ENCODE results near the gene MARCHF9.
"Not testable (repeated sequence)": the region's sequence is repeated elsewhere in the genome, so short reads cannot be mapped to it uniquely, and the experiment has no call there.

The MARCHF9 gene

GRCh38 chr12:57772429-57773322, 17.8 kb downstream of the MARCHF9 start, which contains the start of gene EEF1AKMT3:
TSS of gene EEF1AKMT3 (plus strand) at chr12:57772614. CDS start at chr12:57772725, 111 bp downstream.
- DNase-seq, result peak; percentile 71

DNA sequence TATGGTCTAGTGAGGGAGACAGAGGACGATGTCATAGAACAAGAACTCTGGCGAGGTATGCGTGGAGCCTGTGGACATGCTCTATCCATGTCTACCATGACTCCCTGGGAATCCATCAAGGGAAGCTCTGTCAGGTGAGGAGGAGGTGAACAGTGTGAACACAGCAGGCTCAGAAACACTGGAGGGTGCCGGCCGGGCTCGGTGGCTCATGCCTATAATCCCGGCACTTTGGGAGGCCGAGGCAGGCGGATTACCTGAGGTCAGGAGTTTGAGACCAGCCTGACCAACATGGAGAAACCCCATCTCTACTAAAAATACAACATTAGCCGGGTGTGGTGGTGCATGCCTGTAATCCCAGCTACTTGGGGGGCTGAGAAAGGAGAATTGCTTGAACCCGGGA, 19.7 kb downstream of the MARCHF9 start:
- not testable (repeated sequence) for DNase-seq

- DNase-seq, result no peak
These were observed 20.1 kb downstream of the MARCHF9 start for GRCh38 chr12:57775044-57775443.

- peak; percentile 86 for DNase-seq
These were observed 20.8 kb downstream of the MARCHF9 start for GRCh38 chr12:57775563-57776246.

- no peak for DNase-seq
These were observed 21.3 kb downstream of the MARCHF9 start for GRCh38 chr12:57776247-57776587.

- DNase-seq, result no peak
These were observed 22.5 kb downstream of the MARCHF9 start for GRCh38 chr12:57777367-57777766.

GRCh38 chr12:57777911-57778310, 23.0 kb downstream of the MARCHF9 start:
- DNase-seq, result peak; percentile 59

DNA sequence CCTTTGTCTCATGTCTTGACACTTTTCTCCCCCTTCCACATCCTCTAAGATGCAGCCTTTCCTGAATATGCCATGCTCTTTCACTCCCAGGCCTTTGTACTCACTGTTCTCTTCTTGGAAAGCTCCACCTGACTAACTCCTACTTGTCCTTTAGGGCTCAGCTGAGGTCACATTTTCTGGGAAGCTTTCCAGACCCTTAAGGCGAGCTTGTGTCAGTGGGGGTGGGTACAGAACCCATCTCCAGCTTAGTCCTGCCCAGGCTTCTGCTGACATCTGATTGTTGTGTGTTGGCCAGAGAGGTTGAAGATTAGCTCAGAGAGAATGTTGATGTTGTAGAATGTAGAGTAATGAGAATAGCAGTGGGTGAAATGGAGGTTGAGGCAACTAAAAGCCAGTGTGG, 24.8 kb downstream of the MARCHF9 start:
- no peak for DNase-seq

- DNase-seq, result no peak
These were observed 25.5 kb downstream of the MARCHF9 start for GRCh38 chr12:57780284-57780897.

DNA sequence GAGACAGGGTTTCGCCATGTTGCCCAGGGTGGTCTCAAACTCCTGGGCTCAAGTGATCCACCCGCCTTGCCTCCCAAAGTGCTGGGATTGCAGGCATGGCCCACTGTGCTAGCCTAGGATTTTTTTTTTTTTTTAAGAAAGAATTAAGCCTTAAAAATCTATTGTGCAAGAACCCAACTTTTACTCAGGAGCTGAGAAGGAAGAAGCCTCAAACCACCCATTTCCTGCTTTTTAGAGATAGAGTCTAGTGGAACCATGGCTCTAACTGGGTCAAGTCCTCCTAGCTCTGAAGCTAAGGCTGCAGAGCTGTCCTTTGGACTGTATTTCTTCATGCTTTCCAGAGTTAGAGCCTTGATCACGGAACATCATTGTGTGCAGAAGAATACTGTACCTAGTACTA, 26.3 kb downstream of the MARCHF9 start:
- peak; percentile 60 for DNase-seq

GRCh38 chr12:57781801-57782200, 26.9 kb downstream of the MARCHF9 start:
- peak; percentile 38 for DNase-seq

- no peak for DNase-seq
These were observed 27.3 kb downstream of the MARCHF9 start for GRCh38 chr12:57782243-57782607.

DNA sequence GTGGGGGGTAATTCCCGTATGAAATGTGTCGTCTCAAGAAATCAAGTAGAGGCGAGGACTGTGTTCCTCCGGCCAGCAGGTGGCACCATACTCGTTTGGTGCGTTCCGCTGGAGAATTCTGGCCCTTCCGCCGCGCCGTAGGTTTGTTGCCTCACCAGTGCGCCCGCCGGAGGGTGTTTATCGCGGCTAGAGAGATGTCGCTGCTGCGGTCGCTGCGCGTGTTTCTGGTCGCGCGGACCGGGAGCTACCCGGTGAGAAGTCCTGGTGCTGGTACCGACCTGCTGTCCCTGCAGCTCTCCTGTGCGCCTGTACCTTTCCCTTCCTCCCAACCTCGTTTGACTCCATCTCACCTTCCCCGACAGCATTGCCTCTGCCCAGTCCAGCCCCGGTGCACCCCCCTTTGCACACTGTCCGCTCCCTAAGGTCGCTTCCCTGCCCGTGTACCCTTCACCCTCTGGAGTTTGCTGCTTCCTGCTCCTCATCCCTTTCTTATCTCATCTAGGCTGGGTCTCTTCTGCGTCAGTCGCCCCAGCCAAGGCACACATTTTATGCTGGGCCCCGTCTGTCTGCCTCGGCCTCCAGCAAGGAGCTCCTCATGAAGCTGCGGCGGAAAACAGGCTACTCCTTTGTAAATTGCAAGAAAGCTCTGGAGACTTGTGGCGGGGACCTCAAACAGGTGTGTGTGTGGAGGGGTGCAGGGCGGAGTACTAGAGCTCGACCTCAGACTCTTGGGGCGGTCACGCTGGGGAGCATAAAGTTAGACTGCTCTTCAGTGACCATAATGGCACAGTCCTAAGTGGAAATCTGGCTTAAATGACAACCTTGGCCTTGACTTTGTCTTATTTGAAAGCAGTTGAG, 27.9 kb downstream of the MARCHF9 start, which contains the start of gene TSFM:
Gene TSFM (plus strand): TSS at position 180 of the 858 bp plus-strand sequence. CDS start 15 bp downstream, at position 195.
- peak; percentile 94 for DNase-seq

- DNase-seq, result no peak
These were observed 28.5 kb downstream of the MARCHF9 start for GRCh38 chr12:57783466-57783801.

- DNase-seq, result no peak
These were observed 29.0 kb downstream of the MARCHF9 start for GRCh38 chr12:57783861-57784260.

- DNase-seq, result peak; percentile 96
These were observed 39.0 kb downstream of the MARCHF9 start for GRCh38 chr12:57793920-57794319.

GRCh38 chr12:57795354-57795753, 40.5 kb downstream of the MARCHF9 start:
- DNase-seq, result peak; percentile 78

DNA sequence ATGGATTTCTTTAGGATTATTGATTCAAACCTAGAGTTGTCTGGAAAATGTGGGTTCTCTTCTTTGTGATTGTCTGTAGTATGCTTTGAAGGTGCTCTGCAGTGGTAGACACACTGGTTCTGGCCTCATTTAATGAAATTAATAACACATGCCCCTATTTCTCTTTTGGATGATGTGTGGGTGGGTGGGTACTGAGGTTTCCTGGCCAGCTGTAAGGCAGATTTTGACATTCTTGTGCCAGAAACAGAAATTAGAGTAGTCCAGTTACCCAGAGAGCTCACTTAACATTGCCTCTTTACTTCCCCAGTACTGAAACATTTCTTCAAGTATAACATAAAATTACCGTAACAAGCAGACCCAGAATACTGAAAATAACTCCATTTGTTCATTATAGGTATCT, 42.1 kb downstream of the MARCHF9 start:
- DNase-seq, result peak; percentile 39

- DNase-seq, result peak; percentile 83
These were observed 43.0 kb downstream of the MARCHF9 start for GRCh38 chr12:57797933-57798332.

DNA sequence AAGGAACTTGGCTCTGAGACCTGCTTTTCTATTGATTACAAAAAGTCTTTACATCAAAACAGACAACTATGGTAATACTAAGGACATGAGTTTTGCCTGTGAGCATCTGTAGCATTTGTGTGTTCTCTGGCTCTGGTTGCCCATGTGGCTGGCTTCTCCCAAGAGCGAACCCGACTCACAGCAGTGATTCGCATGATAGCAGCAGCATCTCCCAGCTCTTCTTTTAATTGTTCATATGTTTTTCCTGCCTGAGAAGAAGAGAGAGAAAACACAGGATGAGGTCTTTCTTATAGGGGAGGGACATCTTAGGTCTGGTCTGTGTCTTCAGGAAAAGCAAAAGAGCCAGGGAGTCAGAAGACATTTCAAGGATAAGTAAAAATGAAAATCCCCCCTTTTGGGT, 46.1 kb downstream of the MARCHF9 start:
- no peak for DNase-seq

DNA sequence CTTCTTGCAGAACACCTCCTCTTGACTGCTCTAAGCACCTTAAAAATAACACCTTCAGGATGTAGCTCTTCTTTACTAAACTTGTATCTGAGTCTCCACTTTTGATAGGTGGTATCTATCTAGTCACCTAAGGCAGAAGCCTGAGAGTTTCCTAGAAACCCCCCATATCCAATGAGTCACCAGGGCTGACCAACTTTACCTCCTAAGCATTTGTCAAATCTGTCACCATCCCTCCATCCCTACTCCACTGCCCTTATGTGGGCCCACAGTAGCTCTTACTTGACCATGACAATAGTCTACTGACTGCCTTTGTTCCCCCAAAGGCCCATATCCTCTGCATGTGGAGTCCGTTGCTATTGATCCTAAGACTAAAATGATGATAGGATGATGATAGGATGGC, 47.7 kb downstream of the MARCHF9 start:
- DNase-seq, result no peak

- peak; percentile 33 for DNase-seq
These were observed 48.5 kb downstream of the MARCHF9 start for GRCh38 chr12:57803319-57803893.

Data from inflammatory macrophage treated with lipopolysaccharide for 4 hours (primary cell).